ENCODE measurements around the gene PPP1R11.

PPP1R11 gene

DNA sequence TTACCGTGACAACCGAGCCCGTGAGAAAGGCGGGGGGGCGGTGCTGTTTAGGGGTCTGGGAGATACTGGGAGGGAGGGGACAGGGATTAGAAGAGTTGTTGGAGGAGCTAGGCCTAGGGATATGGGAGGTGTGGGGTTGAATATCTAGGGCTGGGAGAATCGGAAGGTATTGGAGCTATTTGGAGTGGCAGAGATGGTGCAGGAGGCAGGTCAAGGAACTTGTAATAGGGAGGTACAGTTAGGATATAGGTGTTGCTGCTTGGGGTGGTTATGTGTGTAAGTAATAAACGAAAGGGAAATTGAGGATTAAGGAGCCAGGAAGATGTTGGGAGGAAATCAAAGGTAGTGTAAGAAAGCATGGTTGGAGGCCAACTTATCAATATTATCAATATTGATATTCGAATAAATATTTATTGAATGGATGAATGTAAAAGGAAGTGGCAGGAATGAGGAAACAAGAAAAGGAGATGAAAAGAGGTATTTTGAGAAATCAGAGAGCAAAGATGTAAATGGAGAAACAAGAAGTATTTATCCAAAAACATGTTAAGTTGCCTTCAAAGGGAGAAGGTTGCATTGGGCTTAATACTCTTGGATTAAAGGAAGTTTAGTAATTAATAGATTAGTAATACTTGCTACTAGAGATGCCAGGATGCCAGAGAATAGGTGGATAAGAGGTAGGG, 602 bp downstream of the PPP1R11 start:
- Histone ChIP-seq H4K20me1 (ENCODE audit: insufficient read depth, low read length) (no peaks in the 10 kb centered on the region), H3K36me3 (replicated peaks; ENCODE audit: low read depth, low read length) (peaks cover 8% of the 10 kb centered on the region), H3K9me3 (ENCODE audit: insufficient read depth, low read length) (no peaks in the 10 kb centered on the region), H3K27ac (ENCODE audit: low read length) (peak overlapping the region; percentile 34; the same call in 1 of the 2 replicates), H3K4me2 (ENCODE audit: low read length) (peak overlapping the region; percentile 83), H2AFZ (ENCODE audit: low read depth, low read length) (peak overlapping the region; percentile 78; the same call in 1 of the 2 replicates), H3K79me2 (ENCODE audit: low read length) (peaks cover 9% of the 10 kb centered on the region; the same call in 1 of the 2 replicates), H3K9ac (ENCODE audit: low read length) (peak overlapping the region; percentile 81), H3K4me3 (ENCODE audit: low read length) (peak overlapping the region; percentile 92), H3K27me3 (ENCODE audit: low read depth, low read length) (no peaks in the 10 kb centered on the region), H3K4me1 (ENCODE audit: low read length) (peaks cover 10% of the 10 kb centered on the region)
- TF ChIP-seq EZH2phosphoT487 (IDR thresholded peaks at IDR 0.05; ENCODE audit: low read depth), result no peak
- TF ChIP-seq, protein P1, sequence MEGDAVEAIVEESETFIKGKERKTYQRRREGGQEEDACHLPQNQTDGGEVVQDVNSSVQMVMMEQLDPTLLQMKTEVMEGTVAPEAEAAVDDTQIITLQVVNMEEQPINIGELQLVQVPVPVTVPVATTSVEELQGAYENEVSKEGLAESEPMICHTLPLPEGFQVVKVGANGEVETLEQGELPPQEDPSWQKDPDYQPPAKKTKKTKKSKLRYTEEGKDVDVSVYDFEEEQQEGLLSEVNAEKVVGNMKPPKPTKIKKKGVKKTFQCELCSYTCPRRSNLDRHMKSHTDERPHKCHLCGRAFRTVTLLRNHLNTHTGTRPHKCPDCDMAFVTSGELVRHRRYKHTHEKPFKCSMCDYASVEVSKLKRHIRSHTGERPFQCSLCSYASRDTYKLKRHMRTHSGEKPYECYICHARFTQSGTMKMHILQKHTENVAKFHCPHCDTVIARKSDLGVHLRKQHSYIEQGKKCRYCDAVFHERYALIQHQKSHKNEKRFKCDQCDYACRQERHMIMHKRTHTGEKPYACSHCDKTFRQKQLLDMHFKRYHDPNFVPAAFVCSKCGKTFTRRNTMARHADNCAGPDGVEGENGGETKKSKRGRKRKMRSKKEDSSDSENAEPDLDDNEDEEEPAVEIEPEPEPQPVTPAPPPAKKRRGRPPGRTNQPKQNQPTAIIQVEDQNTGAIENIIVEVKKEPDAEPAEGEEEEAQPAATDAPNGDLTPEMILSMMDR (IDR thresholded peaks at IDR 0.05; ENCODE audit: low read depth, low read length), result no peak

DNA sequence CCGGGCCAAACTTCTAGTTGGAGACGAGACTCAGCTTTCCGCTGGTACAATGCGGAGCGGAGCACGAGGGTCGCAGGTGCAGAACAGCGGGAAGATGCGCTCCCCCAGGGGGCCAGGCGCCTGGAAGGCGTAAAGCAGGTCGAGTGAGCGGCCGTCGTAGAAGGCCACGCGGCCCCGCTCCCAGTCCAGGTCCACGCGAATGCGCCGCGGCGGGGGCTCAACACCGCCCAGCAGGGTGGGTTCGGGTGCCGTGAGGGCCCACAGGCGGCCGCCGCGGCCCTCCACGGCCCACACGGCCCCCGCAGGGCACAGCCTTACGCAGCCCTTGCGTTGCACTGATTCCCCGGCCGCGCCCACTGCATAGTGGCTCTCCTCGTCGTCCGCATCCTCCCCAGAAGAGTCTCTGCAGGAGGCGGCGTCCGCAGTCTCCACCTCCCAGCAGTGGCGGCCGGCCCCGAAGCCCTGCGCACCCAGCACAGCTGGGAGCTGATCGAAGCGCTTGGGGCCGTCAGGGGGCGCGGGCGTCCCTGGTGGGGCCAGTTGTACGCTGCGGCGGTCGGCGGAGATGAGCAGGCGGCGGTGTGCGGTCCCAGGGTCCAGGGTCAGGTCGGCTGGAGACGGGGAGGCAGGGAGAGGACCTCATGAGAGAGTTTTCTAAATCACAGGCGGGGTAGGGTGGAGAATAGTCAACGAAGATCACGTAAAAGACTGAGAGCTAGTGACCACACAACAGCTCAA, 4.3 kb downstream of the PPP1R11 start:
- Histone ChIP-seq H3K79me2 (ENCODE audit: low read length) (peaks cover 9% of the 10 kb centered on the region; the same call in 1 of the 2 replicates), H2AFZ (ENCODE audit: low read depth, low read length) (no peak overlapping the region), H4K20me1 (ENCODE audit: insufficient read depth, low read length) (no peaks in the 10 kb centered on the region), H3K27ac (ENCODE audit: low read length) (no peak overlapping the region), H3K4me3 (ENCODE audit: low read length) (no peak overlapping the region), H3K27me3 (ENCODE audit: low read depth, low read length) (no peaks in the 10 kb centered on the region), H3K9me3 (ENCODE audit: insufficient read depth, low read length) (no peaks in the 10 kb centered on the region), H3K4me1 (ENCODE audit: low read length) (peaks cover 5% of the 10 kb centered on the region), H3K9ac (ENCODE audit: low read length) (no peak overlapping the region), H3K4me2 (ENCODE audit: low read length) (no peak overlapping the region), H3K36me3 (replicated peaks; ENCODE audit: low read depth, low read length) (no peaks in the 10 kb centered on the region)
- no peak for TF ChIP-seq EZH2phosphoT487 (IDR thresholded peaks at IDR 0.05; ENCODE audit: low read depth)
- TF ChIP-seq, protein P1 (IDR thresholded peaks at IDR 0.05; ENCODE audit: low read depth, low read length), result no peak

DNA sequence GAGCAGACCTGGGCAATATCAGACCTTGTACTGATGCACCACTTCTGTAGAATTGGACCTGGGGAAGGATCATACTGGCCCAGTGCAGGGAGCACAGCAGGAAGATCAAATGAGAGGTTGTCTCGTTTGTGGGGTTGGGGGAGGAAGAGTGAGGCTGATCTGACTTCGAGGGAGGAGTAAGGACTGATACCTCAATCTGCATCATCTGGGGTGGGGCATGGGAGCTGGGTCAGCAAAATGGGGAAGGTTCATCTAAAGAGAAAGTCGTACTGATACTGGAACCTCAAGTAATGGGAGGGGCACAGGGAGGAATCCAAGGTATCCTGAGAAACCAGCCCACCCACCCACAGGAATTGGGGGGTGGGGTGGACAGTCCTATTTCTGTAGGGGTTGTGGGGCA, 4.9 kb downstream of the PPP1R11 start:
- Histone ChIP-seq H3K9me3 (ENCODE audit: insufficient read depth, low read length) (no peaks in the 10 kb centered on the region), H3K27me3 (ENCODE audit: low read depth, low read length) (no peaks in the 10 kb centered on the region), H2AFZ (ENCODE audit: low read depth, low read length) (no peak overlapping the region), H3K4me2 (ENCODE audit: low read length) (no peak overlapping the region), H3K36me3 (replicated peaks; ENCODE audit: low read depth, low read length) (no peaks in the 10 kb centered on the region), H3K79me2 (ENCODE audit: low read length) (peaks cover 9% of the 10 kb centered on the region; the same call in 1 of the 2 replicates), H3K4me3 (ENCODE audit: low read length) (no peak overlapping the region), H4K20me1 (ENCODE audit: insufficient read depth, low read length) (no peaks in the 10 kb centered on the region), H3K9ac (ENCODE audit: low read length) (no peak overlapping the region), H3K27ac (ENCODE audit: low read length) (no peak overlapping the region), H3K4me1 (ENCODE audit: low read length) (peaks cover 5% of the 10 kb centered on the region)
- no peak for TF ChIP-seq EZH2phosphoT487 (IDR thresholded peaks at IDR 0.05; ENCODE audit: low read depth)
- TF ChIP-seq, protein P1 (IDR thresholded peaks at IDR 0.05; ENCODE audit: low read depth, low read length), result no peak

DNA sequence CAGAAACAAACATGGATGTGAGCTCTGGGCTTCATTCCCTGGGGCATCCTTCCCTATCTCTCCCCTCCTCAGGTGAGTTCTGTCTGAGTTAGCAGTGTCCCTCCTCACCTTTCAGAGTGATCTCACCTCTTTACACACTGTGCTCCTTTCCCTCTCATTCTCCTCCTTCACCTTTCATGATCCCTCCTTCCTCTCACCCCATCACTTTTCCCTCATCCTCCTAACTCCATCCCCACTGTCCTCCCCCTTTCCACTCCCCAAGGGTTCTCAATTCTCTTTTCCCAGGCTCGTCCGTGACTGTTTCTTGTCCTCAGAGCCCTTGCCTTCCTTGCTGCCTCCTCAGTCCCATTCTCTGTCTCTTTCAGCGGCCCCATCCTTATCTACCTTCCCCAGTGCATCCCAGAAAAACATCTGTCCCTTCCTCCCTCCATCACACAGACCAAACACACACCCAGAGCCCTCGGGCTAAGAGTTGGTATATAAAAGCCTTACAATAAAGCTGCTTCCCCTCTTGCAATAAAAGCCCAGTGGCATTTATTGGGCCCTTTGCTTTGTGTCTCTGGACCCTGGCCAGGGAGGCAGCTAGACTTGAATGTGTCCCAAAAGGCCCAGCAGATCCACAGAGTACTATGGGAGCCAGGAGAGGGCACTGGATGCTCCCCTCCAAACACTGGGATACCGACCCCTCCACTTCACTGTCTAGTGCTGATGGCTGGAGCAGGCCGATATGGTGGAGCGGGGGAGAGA, 6.7 kb downstream of the PPP1R11 start:
- no peaks in the 10 kb centered on the region for H3K9me3 ChIP-seq (ENCODE audit: insufficient read depth, low read length)
- no peaks in the 10 kb centered on the region for H3K4me1 ChIP-seq (ENCODE audit: low read length)
- TF ChIP-seq, protein P1 (IDR thresholded peaks at IDR 0.05; ENCODE audit: low read depth, low read length), result no peak
- TF ChIP-seq EZH2phosphoT487 (IDR thresholded peaks at IDR 0.05; ENCODE audit: low read depth), result no peak
- no peaks in the 10 kb centered on the region for H4K20me1 ChIP-seq (ENCODE audit: insufficient read depth, low read length)
- no peak overlapping the region for H3K27ac ChIP-seq (ENCODE audit: low read length)
- H3K27me3 ChIP-seq (ENCODE audit: low read depth, low read length), result no peaks in the 10 kb centered on the region
- H3K4me2 ChIP-seq (ENCODE audit: low read length), result no peak overlapping the region
- no peak overlapping the region for H2AFZ ChIP-seq (ENCODE audit: low read depth, low read length)
- H3K79me2 ChIP-seq (ENCODE audit: low read length), result no peaks in the 10 kb centered on the region
- no peak overlapping the region for H3K9ac ChIP-seq (ENCODE audit: low read length)
- H3K4me3 ChIP-seq (ENCODE audit: low read length), result no peak overlapping the region
- no peaks in the 10 kb centered on the region for H3K36me3 ChIP-seq (replicated peaks; ENCODE audit: low read depth, low read length)

Measured in OCI-LY3 (cell line).